MM.1S (cell line): ENCODE results near the gene H6PD.

Experiments used
- CTCF ChIP-seq: fragments of 300-600 bp; sonication (generic); IDR thresholded peaks from 2 replicates; pipeline ENCODE4 v1.5.1; 2016; ENCODE audit warnings: antibody characterized with exemption, low read length, mixed read lengths
- EZH2 ChIP-seq: fragments of 300-600 bp; sonication (generic); optimal IDR thresholded peaks from 2 replicates; pipeline ENCODE3; 2017; ENCODE audit warnings: low read depth, mild to moderate bottlenecking, antibody characterized with exemption, low read length, mixed read lengths

- TF ChIP-seq CTCF (no peak), EZH2 (no peak)
These were observed 33.4 kb downstream of the H6PD start for GRCh38 chr1:9267827-9268581.
